Measurements from ENCODE around the gene FAM24A.
"Not testable (repeated sequence)": the region's sequence is repeated elsewhere in the genome, so short reads cannot be mapped to it uniquely, and the experiment has no call there.

FAM24A gene, protein sequence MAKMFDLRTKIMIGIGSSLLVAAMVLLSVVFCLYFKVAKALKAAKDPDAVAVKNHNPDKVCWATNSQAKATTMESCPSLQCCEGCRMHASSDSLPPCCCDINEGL

GRCh38 chr10:122910310-122910709 lies at the start of gene FAM24A:
Gene FAM24A (plus strand): TSS chr10:122910610. CDS start chr10:122911635, 1,025 bp downstream.
- no peak for DNase-seq

DNA sequence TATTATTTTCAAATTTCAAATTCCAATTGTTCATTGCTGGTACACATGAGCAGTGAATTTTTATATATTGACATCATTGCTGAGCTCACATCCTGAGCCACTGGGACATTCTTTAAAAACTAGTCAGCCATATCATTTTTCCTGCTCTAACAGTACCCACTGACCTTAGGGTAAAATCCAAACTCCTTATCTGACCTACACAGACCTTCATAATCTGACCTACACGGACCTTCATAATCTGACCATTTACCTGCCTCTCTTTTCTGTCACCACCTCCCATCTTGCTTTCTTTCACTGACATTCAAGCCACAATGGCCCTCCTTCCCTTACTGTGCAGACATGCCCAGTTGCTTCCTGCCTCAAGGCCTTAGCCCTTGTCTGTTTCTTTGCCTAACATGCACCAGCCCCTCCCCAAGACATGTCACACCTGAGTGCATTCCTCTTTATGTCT lies 48.7 kb upstream of the FAM24A start:
- DNase-seq, result peak; percentile 20

GRCh38 chr10:122863216-122864193 lies 46.9 kb upstream of the FAM24A start:
- DNase-seq, result no peak

DNA sequence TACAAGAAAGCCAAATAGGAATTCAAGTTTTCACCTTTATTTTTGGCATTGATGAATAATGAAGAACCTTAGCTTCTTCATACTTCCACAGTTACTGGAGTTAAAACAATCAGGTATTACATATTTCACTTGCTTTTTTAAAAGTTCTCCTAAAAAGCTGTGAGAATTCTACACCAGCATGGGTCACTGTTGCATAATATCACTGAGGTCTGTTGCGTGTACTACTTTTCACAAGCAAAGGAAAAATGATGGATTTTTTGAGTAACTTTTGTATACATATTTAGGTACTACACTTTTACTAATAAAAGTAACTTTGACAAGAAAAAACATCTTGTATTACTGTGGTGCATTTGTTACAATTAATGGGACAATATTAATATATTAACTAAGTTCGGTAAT lies 46.2 kb upstream of the FAM24A start:
- DNase-seq, result no peak

- no peak for DNase-seq
Observed at GRCh38 chr10:122864901-122865300, 45.5 kb upstream of the FAM24A start.

GRCh38 chr10:122866757-122867482 lies 43.5 kb upstream of the FAM24A start:
- not testable (repeated sequence) for DNase-seq

DNA sequence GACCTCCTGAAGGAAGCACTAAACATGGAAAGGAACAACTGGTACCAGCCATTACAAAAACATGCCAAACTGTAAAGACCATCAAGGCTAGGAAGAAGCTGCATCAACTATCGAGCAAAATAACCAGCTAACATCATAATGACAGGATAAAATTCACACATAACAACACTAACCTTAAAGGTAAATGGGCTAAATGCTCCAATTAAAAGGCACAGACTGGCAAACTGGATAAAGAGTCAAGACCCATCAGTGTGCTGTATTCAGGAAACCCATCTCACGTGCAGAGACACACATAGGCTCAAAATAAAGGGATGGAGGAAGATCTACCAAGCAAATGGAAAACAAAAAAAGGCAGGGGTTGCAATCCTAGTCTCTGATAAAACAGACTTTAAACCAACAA lies 41.6 kb upstream of the FAM24A start:
- not testable (repeated sequence) for DNase-seq

DNA sequence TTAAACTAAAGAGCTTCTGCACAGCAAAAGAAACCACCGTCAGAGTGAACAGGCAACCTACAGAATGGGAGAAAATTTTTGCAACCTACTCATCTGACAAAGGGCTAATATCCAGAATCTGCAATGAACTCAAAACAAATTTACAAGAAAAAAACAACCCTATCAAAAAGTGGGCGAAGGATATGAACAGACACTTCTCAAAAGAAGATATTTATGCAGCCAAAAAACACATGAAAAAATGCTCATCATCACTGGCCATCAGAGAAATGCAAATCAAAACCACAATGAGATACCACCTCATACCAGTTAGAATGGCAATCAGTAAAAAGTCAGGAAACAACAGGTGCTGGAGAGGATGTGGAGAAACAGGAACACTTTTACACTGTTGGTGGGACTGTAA lies 38.5 kb upstream of the FAM24A start:
- DNase-seq, result not testable (repeated sequence)

- peak; percentile 33 for DNase-seq
Observed at GRCh38 chr10:122875843-122876466, 34.5 kb upstream of the FAM24A start.

GRCh38 chr10:122876467-122876855 lies 33.9 kb upstream of the FAM24A start:
- DNase-seq, result no peak

GRCh38 chr10:122877264-122877663 lies 33.1 kb upstream of the FAM24A start:
- peak; percentile 90 for DNase-seq

DNA sequence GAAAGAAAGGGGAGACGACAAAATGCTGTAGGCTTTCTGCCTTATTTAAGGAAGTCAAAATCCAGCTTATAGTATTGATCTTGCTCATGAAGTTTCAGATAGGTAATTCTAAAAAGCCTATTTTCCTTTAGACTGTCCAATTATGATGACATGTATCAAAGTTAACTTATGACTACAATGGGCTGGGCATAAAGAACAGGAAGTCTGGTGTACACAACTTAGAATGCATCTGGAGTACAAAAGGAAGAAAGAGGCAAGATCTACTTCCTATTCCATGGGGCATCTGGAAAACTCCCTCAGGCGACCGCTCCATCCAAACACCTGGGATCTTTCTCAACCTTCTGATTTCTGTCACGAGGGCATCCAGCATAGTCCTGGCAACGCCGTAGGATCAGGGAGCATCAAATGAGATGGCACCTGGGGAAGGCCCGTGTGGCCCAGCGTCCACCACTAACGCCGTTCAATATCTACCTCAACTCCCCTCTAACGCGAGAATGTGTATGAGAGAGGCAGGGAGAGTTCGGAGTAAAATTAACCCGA lies 31.5 kb upstream of the FAM24A start:
- peak; percentile 50 for DNase-seq

GRCh38 chr10:122879339-122880273 lies 30.8 kb upstream of the FAM24A start, which contains the start of gene FAM24B:
Gene FAM24B (minus strand): TSS chr10:122879581. CDS start chr10:122850515, 29,066 bp downstream.
- DNase-seq, result peak; percentile 99

GRCh38 chr10:122882766-122883165 lies 27.6 kb upstream of the FAM24A start:
- peak; percentile 69 for DNase-seq

DNA sequence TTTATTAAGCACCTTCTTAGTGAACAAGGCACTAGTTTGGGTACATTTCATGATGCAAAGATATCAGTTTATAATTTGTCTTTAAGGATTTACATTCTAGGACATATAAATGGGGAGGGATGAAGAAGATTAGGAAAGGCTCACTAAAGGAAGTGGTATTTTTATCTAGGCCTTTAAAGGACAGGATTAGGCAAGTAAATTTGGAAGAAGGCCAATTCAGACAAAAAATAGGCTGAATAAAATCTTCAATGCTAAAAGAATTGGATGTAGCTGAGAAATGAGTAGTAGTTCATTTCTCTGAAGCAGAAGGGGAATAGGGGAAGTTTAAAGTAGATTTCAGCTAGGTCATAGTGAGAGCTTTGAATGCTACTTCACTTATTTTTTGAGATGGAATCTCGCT lies 26.2 kb upstream of the FAM24A start:
- peak; percentile 69 for DNase-seq

DNA sequence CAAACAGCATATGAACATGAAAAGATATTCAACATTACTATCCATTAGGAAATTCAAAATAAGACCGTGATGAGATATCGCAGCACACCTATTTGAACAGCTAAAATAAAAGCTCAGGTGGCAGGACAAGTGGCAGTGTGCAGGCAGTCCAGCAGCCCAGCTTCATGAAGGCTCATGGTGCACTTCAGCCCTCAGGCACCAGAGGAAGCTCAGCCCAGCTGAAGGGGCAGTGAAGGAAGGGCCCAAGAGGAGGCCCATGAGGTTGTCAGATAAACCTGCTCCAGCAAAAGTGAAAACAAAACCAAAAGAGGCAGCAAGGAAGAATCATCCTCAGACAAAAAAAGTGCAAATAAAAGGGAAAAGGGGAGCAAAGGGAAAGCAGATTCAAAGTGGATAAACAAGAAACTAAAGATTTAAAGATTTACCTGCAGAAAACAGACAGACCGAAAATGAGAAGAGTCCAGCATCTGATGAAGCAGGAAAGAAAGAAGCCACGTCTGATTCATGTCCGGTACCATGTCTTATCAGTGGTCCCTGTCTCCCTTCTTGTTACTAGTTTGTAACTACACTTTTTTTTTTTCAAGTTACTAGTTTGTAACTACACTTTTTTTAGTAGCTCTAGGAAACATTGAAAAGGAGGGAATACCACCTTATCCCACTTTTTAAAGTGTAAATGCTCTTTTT lies 16.0 kb upstream of the FAM24A start:
- DNase-seq, result peak; percentile 34

DNA sequence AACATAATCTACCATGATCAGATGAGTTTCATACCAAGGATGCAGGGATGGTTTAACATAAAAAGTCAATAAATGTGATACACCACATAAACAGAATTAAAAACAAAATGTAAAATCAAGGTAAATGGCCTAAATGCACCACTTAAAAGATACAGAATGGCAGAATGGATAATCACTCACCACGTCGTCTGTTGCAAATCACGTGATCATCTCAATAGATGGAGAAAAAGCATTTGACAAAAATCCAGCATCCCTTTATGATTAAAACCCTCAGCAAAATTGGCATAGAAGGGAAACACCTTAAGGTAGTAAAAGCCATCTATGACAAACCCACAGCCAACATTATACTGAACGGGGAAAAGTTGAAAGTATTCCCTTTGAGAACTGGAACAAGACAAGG lies 6.5 kb upstream of the FAM24A start:
- DNase-seq, result not testable (repeated sequence)

DNA sequence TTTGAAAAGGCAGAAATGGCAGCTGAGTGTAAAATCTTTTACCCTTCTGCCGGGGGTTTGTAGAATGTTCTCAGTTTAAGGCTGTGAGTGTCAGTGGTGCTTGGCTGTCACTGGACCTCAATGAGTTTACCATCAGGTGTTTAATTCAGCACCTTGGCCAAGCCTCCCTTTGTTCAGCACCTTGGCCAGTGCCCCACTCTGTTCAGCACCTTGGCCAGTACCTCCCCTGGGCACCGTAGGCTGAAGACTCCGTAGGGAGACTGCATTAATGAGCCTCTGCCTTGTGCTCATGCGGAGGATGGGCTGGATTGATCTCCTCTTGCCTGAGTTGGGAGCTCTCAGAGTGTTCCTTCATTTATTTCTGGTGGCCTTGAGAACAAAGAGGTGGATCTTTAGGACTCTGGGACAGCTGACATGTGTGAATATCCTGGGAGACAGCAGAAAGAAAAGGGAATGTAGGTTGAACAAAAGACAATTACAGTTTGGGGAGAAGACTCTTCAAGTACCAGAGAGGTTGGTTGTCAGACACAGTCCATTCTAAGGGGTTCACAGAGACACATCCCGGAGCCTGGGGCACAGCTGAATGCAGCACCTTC lies 1.6 kb downstream of the FAM24A start:
- DNase-seq, result peak; percentile 81

DNA sequence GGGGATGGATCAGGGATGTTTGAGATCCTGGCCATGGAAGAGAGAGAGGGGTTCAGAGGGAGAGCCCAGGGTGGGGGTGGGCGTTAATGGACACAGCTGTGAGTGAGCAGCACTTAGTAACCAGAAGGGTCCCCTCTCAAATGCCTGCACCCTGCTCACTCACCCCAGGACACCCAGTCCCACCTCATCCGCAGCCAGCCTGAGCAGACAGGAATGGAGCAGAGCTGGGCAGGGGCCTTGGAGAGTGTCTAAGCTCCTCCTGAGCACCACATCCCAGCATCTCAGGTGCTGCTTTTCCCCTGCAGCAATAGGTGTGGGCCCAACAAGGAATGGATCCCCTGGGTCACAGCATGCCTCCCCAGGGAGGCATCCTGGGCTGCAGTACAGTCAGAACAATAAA lies 5.3 kb downstream of the FAM24A start:
- DNase-seq, result no peak

GRCh38 chr10:122930140-122930539 lies 19.7 kb downstream of the FAM24A start:
- DNase-seq, result no peak
